K562 (cell line): Measurements from ENCODE around the gene PTPRM. TPM values are rescaled to one million over a fixed set of nuclear protein-coding genes. Genes with fewer than 3 reads are reported as not detected.

ENCODE experiments used
- ATAC-seq: fragments of 200-7000 bp; cut with Tn5 transposase; 3 replicates; pipeline ENCODE4 v1.9.1; 2020; ENCODE audit warnings: moderate library complexity
- BruUV-seq: library from RNA; stranded (reverse); fragments of 400-500 nt; replicated peaks from 2 replicates; lab custom pipeline; 2021; lab: Mats Ljungman, UMichigan
- CTCF ChIA-PET: fragments of 300-600 bp; formaldehyde crosslinking; extraction: SDS; loops from one replicate; lab custom pipeline; 2021; ENCODE audit warnings: low intra/inter-chr PET ratio; lab: Yijun Ruan, JAX
- POLR2A ChIA-PET: fragments of 300-600, 350-650 bp; sonication (Branson Sonifier 250); formaldehyde crosslinking; extraction: SDS; loops from one replicate; lab custom pipeline; 2021; ENCODE audit warnings: antibody characterized with exemption, inconsistent platforms; lab: Yijun Ruan, JAX
- DNase-seq, 4 experiments: peaks; one replicate each; pipeline versions ENCODE4 v3.0.0 to v3.0.0-alpha.2; 2011 to 2018; ENCODE audit warnings: low spot score in 3 of 4, mixed read lengths in 3 of 4; ENCODE audit errors: extremely low read depth in 1 of 4
- FAIRE-seq: peaks from 2 replicates; lab custom pipeline; 2011; peaks lifted over from hg19 to GRCh38; lab: Jason Lieb, UNC
- H2AFZ ChIP-seq: 2 replicates; pipeline ENCODE4 v1.6.0; 2011; ENCODE audit warnings: low read depth, low read length, control low read depth, inconsistent platforms
- H3K27ac ChIP-seq: fragments of 200-600 bp; 3 replicates; pipeline ENCODE4 v1.8.0; 2011; ENCODE audit warnings: low read depth, mild to moderate bottlenecking, control low read depth, inconsistent platforms, low read length, moderate library complexity, mixed read lengths; ENCODE audit errors: extremely low read depth
- H3K27me3 ChIP-seq, 2 experiments: fragments of 300-600 bp in 1 of 2; 2 replicates in 1 of 2; 3 replicates in 1 of 2; pipeline versions ENCODE4 v1.6.0 to v1.8.0; 2011; ENCODE audit warnings: inconsistent platforms in 2 of 2, low read length in 2 of 2, mild to moderate bottlenecking in 1 of 2, mixed read lengths in 1 of 2, moderate library complexity in 1 of 2; ENCODE audit not compliant: control insufficient read depth in 2 of 2, insufficient read depth in 2 of 2
- H3K36me3 ChIP-seq: fragments of 300-600 bp; 3 replicates; pipeline ENCODE4 v1.8.0; 2011; ENCODE audit warnings: mild to moderate bottlenecking, low read length, inconsistent platforms; ENCODE audit not compliant: control insufficient read depth, insufficient read depth
- H3K4me1 ChIP-seq, 2 experiments: fragments of 200-600 bp in 1 of 2; replicated peaks in 1 of 2; 2 replicates in 1 of 2; 3 replicates in 1 of 2; pipeline versions ENCODE4 v1.5.1 to v1.8.0; 2011; ENCODE audit warnings: inconsistent platforms in 2 of 2, low read length in 2 of 2, mild to moderate bottlenecking in 1 of 2, mixed read lengths in 1 of 2, moderate library complexity in 1 of 2; ENCODE audit not compliant: control insufficient read depth in 2 of 2, insufficient read depth in 2 of 2
- H3K4me2 ChIP-seq: 2 replicates; pipeline ENCODE4 v1.6.1; 2011; ENCODE audit warnings: low read length, control low read depth, inconsistent platforms, mixed read lengths; ENCODE audit not compliant: insufficient read depth
- H3K4me3 ChIP-seq: fragments of 200-600 bp; sonication (generic), shearing (Covaris generic); 2 replicates; pipeline ENCODE4 v1.5.1; 2016; ENCODE audit warnings: control low read depth, inconsistent platforms
- H3K79me2 ChIP-seq: fragments of 200-600 bp; 3 replicates; pipeline ENCODE4 v1.8.0; 2011; ENCODE audit warnings: low read length, inconsistent platforms; ENCODE audit not compliant: control insufficient read depth, insufficient read depth
- H3K9ac ChIP-seq, 2 experiments: 2 replicates each; pipeline versions ENCODE4 v1.6.0 to v1.6.1; 2011; ENCODE audit warnings: low read depth in 2 of 2, low read length in 2 of 2, control low read depth in 1 of 2, inconsistent platforms in 1 of 2, mild to moderate bottlenecking in 1 of 2, mixed read lengths in 1 of 2; ENCODE audit not compliant: insufficient read depth in 1 of 2
- H3K9me1 ChIP-seq: one replicate; pipeline ENCODE4 v1.6.0; 2011; ENCODE audit warnings: inconsistent platforms, mild to moderate bottlenecking, low read length, moderate library complexity; ENCODE audit not compliant: control insufficient read depth, insufficient read depth
- H3K9me3 ChIP-seq: replicated peaks from 2 replicates; pipeline ENCODE4 v1.5.1; 2011; ENCODE audit warnings: low read depth, low read length, inconsistent platforms; ENCODE audit not compliant: control insufficient read depth, insufficient read depth
- H4K20me1 ChIP-seq: replicated peaks from 2 replicates; pipeline ENCODE4 v1.6.1; 2011; ENCODE audit warnings: low read length, inconsistent platforms, mixed read lengths; ENCODE audit not compliant: control insufficient read depth, insufficient read depth
- CBX2 ChIP-seq: fragments of 200-600 bp; sonication (generic); IDR thresholded peaks from one replicate; pipeline ENCODE4 v1.6.1; 2012; ENCODE audit warnings: mild to moderate bottlenecking, low read length, inconsistent platforms; ENCODE audit not compliant: insufficient read depth, poor library complexity, severe bottlenecking
- SRSF9 ChIP-seq: fragments of 200-400 bp; formaldehyde crosslinking; IDR thresholded peaks from 2 replicates; pipeline ENCODE4 v1.6.1; 2017; ENCODE audit warnings: low read depth, low read length, borderline replicate concordance
- TOE1 ChIP-seq, 2 experiments: fragments of 450-650 bp in 1 of 2; sonication (generic) in 1 of 2; formaldehyde crosslinking in 1 of 2; IDR thresholded peaks; 2 replicates each; pipeline versions ENCODE4 v1.7.1 to v1.8.0; 2016 to 2022; ENCODE audit warnings: borderline replicate concordance in 2 of 2, mild to moderate bottlenecking in 2 of 2, antibody characterized with exemption in 1 of 2, inconsistent platforms in 1 of 2, low read depth in 1 of 2, missing genetic modification reagents in 1 of 2, moderate library complexity in 1 of 2
- ZNF644 ChIP-seq: fragments of 200-800 bp; sonication (Bioruptor generic); IDR thresholded peaks from 2 replicates; pipeline ENCODE4 v1.6.1; 2016; ENCODE audit warnings: low read depth, missing genetic modification characterization, missing compliant biosample characterization
- WGBS: fragments of 100-300 bp; shearing (Covaris generic); methylation state at CpG from one replicate; pipeline ENCODE4 v1.1.6; 2016; ENCODE audit warnings: low coverage, mixed read lengths; ENCODE audit not compliant: insufficient coverage; ENCODE audit errors: missing lambda C conversion rate; 5-methylcytosine and 5-hydroxymethylcytosine counted together
- in situ Hi-C: fragments of 300-500 bp; cut with MboI; formaldehyde crosslinking; loops from 4 replicates; pipeline ENCODE4 v1.15.0; 2018; ENCODE audit warnings: inconsistent platforms, mixed read lengths
- intact Hi-C: fragments of 100-400 bp; cut with micrococcal nuclease; formaldehyde crosslinking; loops from 2 replicates; pipeline ENCODE4 v1.14.2; 2022
- polyA plus RNA-seq, 8 experiments: library from polyadenylated mRNA; depleted of rRNA in 4 of 8; stranded (reverse) in 5 of 8; unstranded in 3 of 8; fragments of >200 nt; fragmentation: Nextera tagmentation in 2 of 8; fragmentation: Illumina TruSeq in 1 of 8; extraction: Ambion mirVana in 2 of 8; extraction: Trizol in 1 of 8; gene quantifications; 2 replicates each; pipeline versions ENCODE4 v1.2.1 to v1.2.3, GENCODE V29; 2011 to 2014; ENCODE audit warnings: inconsistent platforms in 1 of 8, missing spikeins in 1 of 8
- total RNA-seq, 7 experiments: library from RNA; depleted of rRNA in 6 of 7; stranded (reverse); fragments of >200 nt in 6 of 7; fragmentation: Illumina TruSeq in 2 of 7; extraction: Trizol in 2 of 7; gene quantifications; 2 replicates each; pipeline versions ENCODE4 v1.2.1 to v1.2.3, GENCODE V29; 2011 to 2021; ENCODE audit warnings: low replicate concordance in 1 of 7
- TF ChIP-seq, protein P1 (sequence below): fragments of 450-650 bp; IDR thresholded peaks from 2 replicates; pipeline ENCODE4 v1.6.1; 2016; ENCODE audit warnings: mild to moderate bottlenecking

The PTPRM gene
- total and polyA plus RNA-seq, 9 of the 15 experiments (the other 6 are each of a cell fraction or from before 2014, with no cell fraction given): 0.03 to 0.16 (median 0.08) TPM; not detected in 3

DNA sequence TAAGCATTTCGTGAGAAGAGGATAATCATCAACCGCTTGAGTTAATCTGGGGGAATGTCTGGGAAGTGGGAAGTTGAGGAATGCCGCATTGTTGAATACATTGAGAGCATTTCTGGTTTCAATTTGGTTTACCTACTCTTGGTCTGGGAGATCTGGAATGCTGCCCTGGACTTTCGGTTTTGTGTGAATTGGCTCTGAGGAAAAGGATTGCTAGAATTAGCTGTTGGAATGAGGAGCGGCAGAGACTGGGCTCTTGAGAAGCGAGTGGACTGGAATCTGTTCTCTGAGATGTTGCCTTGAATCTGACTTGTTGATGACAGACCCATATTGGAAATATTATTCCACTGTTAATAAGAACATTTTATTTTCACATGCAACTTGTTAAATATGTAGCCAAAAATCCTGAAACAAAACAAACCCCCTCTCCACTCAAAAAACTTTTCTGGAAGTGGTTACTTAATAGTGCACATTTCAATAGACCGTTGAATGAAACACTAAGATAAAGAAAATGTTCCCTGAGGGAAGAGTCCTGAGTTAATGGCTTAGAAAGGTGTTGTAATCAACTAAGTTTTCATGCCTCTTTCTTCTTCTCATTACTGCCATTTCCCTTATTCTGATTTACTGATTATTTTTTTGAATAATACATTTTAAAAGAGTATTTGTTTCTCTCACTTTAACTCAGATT is 50.8 kb downstream of the PTPRM start:
- DNase-seq (no peak), ATAC-seq (no peak), FAIRE-seq (no peak)
- 0% methylated on average over 7 of the region's 7 CpGs for WGBS
- Histone ChIP-seq H3K9me3 (no peaks in the 10 kb centered on the region), H3K4me3 (no peak overlapping the region), H3K27me3 (peaks cover 0 to 10% of the 10 kb centered on the region in 2 experiments; a peak in 3 of 5 replicates), H3K79me2 (no peaks in the 10 kb centered on the region), H3K9me1 (no peaks in the 10 kb centered on the region), H3K36me3 (no peaks in the 10 kb centered on the region), H3K4me1 (no peaks in the 10 kb centered on the region), H3K9ac (no peak overlapping the region), H4K20me1 (no peaks in the 10 kb centered on the region), H2AFZ (no peak overlapping the region), H3K27ac (no peak overlapping the region), H3K4me2 (no peak overlapping the region)
- ChIA-PET POLR2A (interaction anchor here (1.4 to 1.7 kb wide), 2 partner anchors 11 to 13 kb away, joined by 3 to 7 read pairs; no protein-coding TSS in a partner anchor), CTCF (no interaction called here)
- no TSS peak for BruUV-seq
- TF ChIP-seq SRSF9 (no peak), CBX2 (no peak), TOE1 (IDR thresholded peaks at IDR 0.05; ENCODE audit: borderline replicate concordance) (no peak), TOE1 (CRISPR knock-in tag; IDR thresholded peaks at IDR 0.05; ENCODE audit: borderline replicate concordance, low read depth) (no peak), ZNF644 (tag) (no peak)
- TF ChIP-seq, protein P1, sequence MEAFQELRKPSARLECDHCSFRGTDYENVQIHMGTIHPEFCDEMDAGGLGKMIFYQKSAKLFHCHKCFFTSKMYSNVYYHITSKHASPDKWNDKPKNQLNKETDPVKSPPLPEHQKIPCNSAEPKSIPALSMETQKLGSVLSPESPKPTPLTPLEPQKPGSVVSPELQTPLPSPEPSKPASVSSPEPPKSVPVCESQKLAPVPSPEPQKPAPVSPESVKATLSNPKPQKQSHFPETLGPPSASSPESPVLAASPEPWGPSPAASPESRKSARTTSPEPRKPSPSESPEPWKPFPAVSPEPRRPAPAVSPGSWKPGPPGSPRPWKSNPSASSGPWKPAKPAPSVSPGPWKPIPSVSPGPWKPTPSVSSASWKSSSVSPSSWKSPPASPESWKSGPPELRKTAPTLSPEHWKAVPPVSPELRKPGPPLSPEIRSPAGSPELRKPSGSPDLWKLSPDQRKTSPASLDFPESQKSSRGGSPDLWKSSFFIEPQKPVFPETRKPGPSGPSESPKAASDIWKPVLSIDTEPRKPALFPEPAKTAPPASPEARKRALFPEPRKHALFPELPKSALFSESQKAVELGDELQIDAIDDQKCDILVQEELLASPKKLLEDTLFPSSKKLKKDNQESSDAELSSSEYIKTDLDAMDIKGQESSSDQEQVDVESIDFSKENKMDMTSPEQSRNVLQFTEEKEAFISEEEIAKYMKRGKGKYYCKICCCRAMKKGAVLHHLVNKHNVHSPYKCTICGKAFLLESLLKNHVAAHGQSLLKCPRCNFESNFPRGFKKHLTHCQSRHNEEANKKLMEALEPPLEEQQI: no peak
- in situ Hi-C loops (no loop called here), intact Hi-C loops (no loop called here)
